CD4-positive, alpha-beta T cell treated with Interleukin-17A for 4 hours (primary cell): Measurements from ENCODE around the gene SFSWAP.
"Not testable (repeated sequence)": the region's sequence is repeated elsewhere in the genome, so short reads cannot be mapped to it uniquely, and the experiment has no call there.

Experiments
- DNase-seq: peaks from one replicate; pipeline ENCODE4 v3.0.0-alpha.2; 2020; ENCODE audit warnings: mixed read lengths

The SFSWAP gene

DNA sequence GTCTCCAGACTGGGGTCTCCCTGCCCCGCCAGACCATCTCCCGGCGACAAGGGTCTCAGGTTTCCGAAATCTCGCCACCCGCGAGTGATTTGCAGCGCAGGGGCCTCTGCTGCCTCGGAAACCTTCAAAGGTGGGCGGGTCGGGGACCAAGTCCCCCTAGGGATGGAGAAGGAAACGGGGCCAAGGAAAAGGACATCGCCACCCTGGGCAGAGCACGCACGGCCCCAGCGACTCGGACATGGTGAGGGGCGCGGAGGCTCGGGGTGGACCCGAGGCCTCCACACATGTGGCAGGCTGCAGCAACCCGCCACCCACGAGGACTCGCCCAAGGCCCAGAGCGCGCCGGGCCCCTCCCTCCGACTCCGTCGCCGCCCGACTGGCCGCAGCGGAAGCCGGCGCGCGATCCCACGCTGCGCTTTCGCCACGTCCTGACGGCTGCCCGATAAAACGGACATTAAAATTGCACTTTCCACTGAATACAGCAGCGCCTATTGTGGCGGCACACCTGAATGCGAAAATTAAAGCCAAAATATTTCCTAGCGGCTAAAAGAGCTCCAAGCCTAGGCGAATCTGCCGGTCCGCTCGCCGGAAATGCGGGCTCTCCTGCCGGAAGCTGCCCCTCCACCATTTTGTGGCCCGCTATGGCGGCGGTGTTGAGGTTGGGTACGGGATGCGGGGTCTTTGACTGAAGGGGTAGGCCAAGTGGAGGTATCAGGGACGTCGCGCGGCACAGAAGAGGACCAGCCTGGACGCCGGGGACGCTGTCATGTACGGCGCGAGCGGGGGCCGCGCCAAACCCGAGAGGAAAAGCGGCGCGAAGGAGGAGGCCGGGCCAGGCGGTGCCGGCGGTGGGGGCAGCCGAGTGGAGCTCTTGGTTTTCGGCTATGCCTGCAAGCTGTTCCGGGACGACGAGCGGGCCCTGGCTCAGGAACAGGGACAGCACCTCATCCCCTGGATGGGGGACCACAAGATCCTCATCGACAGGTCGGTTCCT lies at the start of gene SFSWAP:
TSS of gene SFSWAP (plus strand) at position 627 of the 994 bp plus-strand sequence. CDS start at position 767, 140 bp downstream.
- DNase-seq = peak; percentile 79

- not testable (repeated sequence) for DNase-seq
These were observed 49.5 kb upstream of the SFSWAP start for GRCh38 chr12:131661170-131661985.

DNA sequence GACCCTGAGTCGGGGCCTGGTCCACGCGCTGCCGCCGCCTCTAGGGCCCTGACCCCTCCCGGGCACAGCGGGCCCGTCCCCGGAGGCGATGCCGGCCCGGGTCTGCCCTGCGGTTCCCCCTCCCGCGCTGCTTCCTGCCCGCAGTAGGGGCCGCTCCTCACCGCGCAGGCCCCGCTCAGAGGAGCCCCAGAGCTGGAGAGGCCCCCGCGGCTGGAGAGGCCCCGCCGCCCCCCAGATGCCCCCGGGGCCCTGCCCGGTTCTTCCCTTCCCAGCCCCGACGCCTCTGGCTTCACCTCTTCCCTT lies 49.0 kb upstream of the SFSWAP start:
- not testable (repeated sequence) for DNase-seq

- not testable (repeated sequence) for DNase-seq
These were observed 48.5 kb upstream of the SFSWAP start for GRCh38 chr12:131662346-131662745.

GRCh38 chr12:131665666-131666065 lies 45.2 kb upstream of the SFSWAP start:
- DNase-seq = not testable (repeated sequence)

- not testable (repeated sequence) for DNase-seq
These were observed 44.4 kb upstream of the SFSWAP start for GRCh38 chr12:131666486-131666885.

DNA sequence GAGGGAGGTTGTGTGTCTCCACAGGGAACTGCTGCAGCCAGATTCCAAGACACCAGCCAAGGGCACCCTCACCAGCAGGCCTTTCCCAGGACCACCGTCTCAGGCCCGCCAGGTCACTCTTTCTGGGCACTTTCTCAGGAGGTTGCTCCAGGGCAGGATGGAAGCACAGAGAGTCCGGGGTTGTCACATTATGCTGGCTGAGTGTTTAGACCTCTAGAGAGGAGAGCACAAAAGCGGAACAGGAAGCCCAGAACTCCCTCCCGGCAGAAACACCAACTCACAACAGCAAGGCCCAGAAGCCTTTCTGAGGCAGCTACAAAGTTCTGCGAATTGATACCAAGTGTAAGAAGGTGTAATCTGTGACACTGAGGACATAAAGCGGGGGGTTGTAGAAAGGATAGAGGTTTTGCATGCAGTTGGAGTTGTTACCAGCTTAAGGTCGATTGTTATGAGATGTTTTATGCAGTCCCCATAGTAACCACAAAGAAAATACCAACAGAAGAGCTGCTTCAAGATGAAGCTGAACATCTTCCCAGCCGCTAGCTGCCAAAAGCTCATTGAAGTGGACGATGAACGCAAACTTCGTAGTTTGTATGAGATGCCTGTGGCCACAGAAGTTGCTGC lies 43.8 kb upstream of the SFSWAP start:
- not testable (repeated sequence) for DNase-seq

DNA sequence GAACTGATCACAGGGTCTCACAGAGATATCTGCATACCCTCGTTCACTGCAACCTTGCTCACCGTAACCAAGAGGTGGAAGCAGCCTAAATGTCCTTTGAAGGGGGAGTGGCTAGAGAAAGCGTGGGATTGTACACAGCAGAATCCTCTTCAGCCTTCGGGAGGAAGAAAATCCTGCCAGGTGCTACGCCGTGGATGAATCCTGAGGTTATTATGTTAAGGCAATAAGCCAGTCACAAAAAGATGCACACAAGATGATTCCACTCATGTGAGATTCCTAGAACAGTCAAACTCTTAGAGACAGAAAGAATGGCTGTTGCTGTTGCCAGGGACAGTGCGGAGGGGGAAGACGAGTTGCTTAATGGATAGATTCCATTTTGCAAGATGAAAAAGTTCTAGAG lies 39.6 kb upstream of the SFSWAP start:
- no peak for DNase-seq

DNA sequence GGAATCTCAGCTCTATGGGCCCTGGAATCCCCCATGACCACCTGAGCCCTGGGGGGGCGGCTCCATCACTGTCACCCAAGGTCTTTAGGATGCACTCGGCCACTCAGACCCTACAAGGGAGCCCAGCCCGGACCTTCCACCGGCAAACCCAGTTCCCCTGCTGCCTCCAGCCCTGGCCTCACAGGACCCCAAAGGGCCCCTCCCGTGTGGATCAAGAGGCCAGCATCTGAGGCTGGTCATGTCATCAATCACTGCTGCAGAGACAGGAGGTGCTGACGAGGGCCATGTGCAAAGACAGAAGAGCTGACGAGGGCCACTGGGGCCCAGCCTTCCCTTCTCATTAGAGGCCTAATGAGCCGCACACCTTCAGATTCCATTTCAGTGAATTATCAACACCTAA lies 39.0 kb upstream of the SFSWAP start:
- DNase-seq = no peak

GRCh38 chr12:131672311-131672940 lies 38.5 kb upstream of the SFSWAP start:
- DNase-seq = no peak

GRCh38 chr12:131672941-131673887 lies 37.7 kb upstream of the SFSWAP start:
- DNase-seq = no peak

DNA sequence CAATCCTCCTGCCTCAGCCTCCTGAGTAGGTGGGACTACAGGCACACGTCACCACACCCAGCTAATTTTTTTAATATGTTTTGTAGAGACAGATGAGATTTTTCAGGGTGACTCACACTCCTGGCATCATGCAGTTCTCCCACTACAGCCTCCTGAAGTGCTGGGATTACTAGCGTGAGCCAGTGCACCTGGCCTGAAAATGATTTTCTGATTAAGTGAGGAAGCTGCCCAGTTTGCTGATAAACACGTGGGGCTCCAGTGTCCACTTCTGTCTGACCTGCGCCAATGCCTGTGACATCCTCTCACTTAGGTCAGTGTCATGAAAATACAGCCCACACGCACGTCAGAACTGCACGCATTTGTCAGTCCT lies 37.0 kb upstream of the SFSWAP start:
- DNase-seq = no peak

- DNase-seq = no peak
These were observed 36.5 kb upstream of the SFSWAP start for GRCh38 chr12:131674373-131674772.

DNA sequence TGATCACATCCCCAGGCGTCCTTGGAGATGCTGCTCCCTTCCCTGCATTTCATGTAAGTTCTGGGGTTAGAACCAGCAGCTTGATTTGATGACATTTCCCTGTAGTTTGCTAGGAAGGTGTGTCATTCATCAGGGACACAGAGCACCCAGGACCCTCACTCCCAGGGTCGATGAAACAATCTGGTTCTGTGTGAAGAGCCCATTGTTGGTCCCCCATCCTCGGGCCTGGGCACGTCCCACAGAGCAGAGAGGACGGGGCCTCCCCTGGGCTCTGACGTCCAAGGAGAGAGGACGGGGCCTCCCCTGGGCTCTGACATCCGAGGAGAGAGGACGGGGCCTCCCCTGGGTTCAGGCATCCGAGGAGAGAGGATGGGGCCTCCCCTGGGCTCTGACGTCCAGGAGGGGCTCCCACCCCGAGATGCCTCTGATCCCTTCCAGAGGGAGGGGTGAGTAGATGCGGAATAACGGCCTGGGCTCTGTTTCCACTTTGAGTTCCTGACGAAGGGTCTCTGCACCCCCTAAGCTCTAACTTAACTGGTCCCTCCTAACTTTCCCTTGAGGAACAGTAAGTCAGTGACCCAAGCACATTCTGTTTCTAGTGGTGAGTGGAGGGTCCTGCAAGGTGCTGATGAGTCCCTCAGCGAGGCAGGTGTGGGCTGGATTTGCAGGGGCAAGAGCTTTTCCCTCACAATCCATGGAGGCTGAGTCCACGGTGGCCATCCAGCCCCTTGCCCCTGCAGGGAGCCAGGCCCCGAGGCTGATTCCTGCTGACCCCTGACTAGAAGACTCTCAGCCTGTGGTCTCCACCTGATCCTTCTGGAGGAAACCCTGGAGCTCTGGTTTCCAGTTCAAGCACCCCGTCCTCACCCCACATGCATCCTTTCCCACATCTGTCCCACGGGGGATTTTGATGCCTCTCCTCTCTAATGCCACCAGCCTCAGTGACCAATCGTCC lies 35.5 kb upstream of the SFSWAP start:
- no peak for DNase-seq

GRCh38 chr12:131676544-131676943 lies 34.3 kb upstream of the SFSWAP start:
- no peak for DNase-seq

GRCh38 chr12:131677067-131677466 lies 33.8 kb upstream of the SFSWAP start:
- not testable (repeated sequence) for DNase-seq

- no peak for DNase-seq
These were observed 33.2 kb upstream of the SFSWAP start for GRCh38 chr12:131677699-131678098.

- DNase-seq = not testable (repeated sequence)
These were observed 32.3 kb upstream of the SFSWAP start for GRCh38 chr12:131678389-131679181.

DNA sequence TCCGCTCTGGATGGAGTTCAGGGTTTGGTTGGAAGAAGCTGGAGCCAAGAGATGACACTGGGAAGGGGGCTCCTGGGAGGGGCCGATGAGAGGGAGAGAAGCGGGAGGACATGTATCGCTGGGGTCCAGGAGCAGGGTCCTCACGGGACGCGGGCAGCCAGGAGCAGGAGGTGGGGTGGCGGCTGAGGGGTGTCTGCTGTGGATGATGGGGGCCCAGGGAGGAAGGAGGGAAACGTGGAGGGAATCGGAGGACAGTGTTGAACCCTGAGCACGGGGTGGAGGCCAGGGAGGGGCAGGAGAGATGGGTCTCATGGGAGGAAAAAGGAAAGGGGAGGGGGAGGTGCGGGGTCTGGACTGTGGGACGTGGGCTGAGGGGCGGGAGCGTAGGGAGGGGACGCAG lies 31.7 kb upstream of the SFSWAP start:
- not testable (repeated sequence) for DNase-seq
